Activated CD8-positive, alpha-beta memory T cell treated with anti-CD3 and anti-CD28 coated beads, Interleukin-2, amount 50 U/mL, for 48 hours (primary cell): ENCODE data around the gene CLEC1B.
"Not testable (repeated sequence)": the region's sequence is repeated elsewhere in the genome, so short reads cannot be mapped to it uniquely, and the experiment has no call there.

Experiments
- DNase-seq: peaks from one replicate; pipeline ENCODE4 v3.0.0-alpha.2; 2020

Gene CLEC1B

DNA sequence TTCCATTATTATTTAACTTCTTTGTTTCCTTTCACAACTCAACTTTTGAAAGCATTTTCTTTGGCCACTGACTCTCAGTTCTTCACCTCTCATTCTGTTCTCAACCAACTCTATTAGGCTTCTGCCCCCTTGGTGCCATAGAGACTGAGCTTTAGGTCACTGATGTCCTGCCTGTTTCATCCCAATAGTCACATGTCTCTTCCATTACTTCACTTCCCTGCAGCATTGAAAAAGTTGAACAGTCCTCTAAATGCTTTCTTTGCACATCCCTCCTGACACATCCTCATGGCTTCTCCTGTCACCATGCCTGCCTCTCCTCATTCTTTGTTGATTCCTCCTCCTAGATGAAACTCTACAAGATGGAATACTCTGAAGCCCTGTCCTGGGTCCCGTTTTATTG lies 25.0 kb downstream of the CLEC1B start:
- DNase-seq: no peak

DNA sequence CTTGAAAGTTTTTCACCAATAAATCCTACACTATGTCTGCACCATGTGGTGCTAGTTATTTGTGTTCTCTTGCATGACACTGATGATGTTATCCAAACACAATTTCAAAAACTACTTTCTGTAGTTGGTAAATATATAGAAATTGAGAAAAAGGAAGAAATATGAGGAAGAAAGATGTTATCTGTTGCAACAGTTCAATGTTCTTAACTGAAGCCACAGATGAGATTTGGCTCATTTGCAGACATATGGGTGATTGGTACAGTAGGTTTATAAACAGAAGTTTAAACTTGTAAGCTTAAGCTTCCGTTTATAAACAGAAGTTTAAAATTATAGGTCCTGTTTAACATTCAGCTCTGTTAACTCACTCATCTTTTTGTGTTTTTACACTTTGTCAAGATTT lies 27.7 kb downstream of the CLEC1B start, which contains the start of gene CLEC12A:
TSS of gene CLEC12A (plus strand) at position 229 of the 400 bp plus-strand sequence. CDS start 188 bp downstream, outside the sequence.
- no peak for DNase-seq

DNA sequence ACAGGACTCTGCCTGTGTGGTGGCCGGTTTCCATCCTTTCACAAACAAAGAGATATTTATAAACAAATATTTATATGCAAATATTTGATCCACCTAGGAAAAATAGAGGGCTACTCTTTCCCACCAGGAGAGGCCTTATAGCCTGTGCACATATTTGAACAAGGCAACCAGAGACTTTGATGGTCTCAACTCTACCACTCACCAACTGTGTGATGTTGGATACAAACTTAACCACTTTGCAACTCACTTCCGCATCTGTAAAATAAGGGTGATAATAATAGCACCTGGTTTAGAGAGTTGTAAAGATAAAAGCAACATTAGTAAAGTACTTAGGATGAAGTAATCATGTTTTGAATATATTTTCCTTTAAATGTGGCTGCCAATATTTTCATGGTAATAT lies 29.2 kb downstream of the CLEC1B start:
- no peak for DNase-seq

DNA sequence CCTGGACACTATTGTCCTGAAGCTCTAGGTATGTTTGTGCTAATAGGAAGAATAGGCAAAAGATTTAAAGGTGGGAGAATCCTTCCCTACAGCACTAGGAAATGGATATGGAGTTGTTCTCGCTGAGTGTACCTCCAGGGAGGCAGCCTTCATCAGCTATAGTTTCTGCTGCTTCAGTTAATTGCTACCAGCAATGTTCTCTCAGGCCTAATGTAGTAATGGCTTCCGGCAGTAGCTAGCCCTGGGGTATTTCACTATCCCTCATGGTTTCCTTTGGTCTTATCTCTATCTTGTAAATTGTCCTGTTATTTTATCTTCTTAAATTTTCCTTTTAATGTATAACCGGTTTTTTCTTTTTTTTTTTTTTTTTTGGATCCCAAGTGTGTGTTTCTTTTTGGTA lies 37.0 kb downstream of the CLEC1B start:
- no peak for DNase-seq

DNA sequence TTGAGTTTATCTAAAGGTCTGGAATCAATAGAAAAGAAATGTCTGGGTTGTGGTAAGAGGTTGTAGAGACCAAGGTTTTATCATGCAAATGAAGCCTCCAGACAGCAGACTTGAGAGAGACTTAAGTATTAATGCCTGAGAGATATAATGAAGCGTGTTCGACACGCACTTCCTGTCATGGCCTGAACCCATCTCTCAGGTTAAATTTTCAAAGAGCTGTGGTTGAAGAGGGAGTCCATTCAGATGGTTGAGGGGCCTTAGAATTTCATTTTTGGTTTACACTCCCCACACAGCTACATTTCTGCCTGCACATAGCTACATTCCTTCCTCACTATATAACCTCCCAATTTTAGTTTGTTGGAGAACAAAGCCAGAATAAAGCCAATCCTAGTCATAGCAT lies 37.8 kb downstream of the CLEC1B start:
- DNase-seq: no peak

DNA sequence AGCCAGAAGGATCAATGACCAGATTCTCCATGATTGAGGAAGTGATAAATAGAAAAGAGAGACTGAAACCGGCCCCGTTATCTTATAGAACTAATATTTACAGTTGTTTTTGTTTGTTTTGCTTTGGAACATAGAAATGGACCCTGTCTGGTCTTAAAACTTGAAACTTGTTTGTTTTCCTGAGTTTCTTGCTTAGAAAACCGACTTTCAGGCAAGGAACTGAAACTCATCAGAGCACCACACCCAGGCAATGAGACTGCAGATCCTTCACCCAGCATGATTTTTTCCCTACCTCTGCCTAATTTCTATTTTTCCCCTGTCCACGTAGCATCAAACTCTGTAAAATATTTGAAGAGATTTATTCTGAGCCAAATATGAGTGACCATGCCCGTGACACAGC lies 38.3 kb downstream of the CLEC1B start:
- no peak for DNase-seq

DNA sequence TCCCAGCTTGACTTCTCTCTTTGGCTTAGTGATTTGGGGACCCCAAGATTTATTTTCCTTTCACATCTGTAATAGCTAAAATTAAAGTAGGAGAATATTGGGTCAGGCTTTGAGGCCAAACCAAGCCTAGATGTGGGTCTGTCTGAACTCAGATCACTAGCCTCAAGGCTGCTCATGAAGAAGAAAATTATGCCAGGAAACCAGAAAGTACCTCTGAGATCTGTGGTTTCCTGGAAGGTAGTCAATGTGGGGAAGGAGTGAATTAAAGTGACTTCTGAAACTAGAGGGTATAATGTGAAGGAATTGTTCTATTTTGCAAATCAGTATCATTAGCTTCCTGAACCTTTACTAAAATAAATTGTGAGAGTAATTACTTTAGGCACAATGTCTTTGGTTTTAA lies 41.1 kb downstream of the CLEC1B start:
- DNase-seq: no peak

DNA sequence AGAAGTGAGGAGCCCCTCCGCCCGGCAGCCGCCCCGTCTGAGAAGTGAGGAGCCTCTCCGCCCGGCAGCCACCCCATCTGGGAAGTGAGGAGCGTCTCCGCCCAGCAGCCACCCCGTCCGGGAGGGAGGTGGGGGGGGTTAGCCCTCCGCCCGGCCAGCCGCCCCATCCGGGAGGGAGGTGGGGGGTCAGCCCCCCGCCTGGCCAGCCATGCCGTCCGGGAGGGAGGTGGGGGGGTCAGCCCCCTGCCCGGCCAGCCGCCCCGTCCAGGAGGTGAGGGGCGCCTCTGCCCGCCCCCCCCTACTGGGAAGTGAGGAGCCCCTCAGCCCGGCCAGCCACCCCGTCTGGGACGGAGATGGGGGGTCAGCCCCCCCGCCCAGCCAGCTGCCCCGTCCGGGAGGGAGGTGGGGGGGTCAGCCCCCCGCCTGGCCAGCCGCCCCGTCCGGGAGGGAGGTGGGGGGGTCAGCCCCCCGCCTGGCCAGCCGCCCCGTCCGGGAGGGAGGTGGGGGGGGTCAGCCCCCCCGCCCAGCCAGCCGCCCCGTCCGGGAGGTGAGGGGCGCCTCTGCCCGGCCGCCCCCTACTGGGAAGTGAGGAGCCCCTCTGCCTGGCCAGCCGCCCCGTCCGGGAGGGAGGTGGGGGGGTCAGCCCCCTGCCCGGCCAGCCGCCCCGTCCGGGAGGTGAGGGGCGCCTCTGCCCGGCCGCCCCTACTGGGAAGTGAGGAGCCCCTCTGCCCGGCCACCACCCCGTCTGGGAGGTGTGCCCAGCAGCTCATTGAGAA lies 45.8 kb downstream of the CLEC1B start:
- not testable (repeated sequence) for DNase-seq

DNA sequence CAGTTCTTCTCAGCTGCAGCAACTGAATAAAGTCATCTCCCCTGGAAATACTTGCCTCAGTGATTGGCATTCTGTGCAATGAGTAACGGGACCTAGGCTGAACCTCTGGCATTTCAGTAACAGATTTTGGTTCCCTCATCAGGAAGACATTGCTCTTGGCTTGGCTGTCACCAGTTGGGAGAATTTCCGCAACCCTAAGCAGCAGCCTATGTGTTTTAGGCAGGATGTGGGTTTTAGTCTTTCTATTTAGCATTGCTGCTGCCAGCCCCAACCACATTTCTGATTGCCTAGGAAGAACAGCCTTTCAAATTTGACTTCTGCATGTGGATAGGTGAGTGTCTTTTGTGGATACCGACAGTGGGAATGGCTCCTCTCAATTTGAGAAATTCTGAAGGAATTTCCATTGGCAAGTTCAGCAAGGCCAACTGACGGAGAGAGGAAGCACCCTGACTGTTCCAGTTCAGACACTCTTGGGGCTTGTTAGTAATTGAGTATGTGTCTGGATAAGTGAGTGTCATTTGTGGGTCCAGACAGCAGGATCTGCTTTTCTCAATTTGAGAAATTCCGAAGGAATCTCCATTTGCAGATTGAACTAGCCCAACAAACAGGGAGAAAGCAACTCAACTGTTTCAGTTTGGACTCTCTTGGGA lies 47.8 kb downstream of the CLEC1B start:
- no peak for DNase-seq

DNA sequence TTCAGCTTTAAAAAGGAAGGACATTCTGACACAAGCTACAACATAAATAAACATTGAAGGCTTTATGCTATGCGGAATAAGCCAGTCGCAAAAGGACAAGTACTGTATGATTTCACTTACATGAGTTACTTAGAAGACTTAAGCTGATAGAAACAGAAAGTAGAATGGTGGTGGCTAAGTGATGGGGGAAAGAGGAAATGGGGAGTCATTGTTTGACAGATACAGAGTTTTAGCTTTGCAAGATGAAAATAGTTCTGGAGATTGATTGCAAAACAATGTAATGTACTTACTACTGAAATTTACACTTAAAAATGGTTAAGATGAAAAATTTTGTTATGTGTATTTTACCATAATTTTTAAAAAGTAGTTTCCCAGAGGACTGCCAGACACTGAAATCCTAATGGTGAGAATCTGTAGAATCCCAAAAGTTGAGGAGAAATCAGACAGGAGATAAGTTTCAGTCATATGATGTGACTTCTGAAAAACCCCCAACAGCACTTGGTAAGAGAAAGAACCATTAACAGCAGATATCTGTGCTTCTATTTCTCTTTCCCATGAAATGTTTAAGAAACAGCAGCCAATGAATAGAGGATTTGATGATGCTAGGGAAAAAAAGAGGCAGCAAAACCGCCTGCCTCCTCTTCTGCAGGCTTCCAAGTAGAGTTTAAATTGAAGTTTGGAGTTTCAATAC lies 50.2 kb downstream of the CLEC1B start:
- no peak for DNase-seq

DNA sequence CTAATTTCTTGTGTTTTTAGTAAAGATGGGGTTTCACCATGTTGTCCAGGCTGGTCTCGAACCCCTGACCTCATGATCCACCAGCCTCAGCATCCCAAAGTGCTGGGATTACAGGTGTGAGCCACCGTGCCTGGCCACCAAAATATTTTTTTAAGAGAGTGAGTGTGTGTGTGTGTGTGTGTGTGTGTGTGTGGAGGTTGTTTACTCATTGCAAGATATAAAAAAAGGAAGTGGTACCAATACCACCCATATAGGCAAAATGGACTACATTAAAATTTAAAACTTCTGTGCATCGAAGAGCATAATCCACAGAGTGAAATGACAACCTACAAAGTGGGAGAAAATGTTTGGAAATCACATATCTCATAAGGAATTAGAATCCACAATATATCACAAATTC lies 51.2 kb downstream of the CLEC1B start:
- DNase-seq: no peak

DNA sequence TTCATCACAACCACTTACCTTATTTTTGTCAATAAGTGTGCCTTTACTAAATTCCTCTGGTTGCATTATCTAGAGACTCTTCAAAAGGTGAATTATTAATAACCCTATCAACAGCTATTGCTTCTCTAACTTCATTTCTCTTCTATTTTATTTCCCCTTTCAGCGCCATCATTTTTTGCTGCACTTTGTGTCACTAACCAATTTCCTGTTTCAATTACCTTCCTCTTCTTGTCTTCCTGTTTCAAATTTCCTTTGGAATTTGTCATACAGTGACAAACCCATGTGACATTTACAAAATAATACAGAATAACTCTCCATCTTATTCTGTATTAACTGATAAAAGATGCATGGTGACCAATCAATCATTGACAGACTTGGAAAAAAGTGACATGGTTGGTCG lies 54.5 kb downstream of the CLEC1B start:
- DNase-seq: no peak

DNA sequence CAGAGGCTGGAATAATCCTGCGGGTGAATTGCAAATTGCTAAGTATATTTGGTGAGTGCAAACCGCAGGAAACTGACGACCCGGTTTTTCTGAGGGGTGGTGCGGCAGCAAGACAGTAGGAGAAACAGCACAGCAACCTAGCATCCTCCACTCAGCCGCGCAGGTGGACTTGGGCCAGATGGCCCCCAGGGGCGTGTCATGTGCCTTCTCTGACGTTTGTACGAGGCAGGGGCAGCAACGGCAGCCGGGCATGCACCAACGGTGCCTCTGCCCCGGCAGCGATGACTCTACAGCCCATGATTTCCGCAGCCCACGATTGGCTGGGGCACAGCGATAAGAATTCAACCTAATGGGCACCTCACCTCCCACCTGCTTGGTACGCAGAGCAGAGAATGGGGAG lies 55.7 kb downstream of the CLEC1B start:
- DNase-seq: no peak
